ENCODE data around the gene LRP3. TPM values are rescaled to one million over a fixed set of nuclear protein-coding genes. Genes with fewer than 3 reads are reported as not detected.
"Not testable (repeated sequence)": the region's sequence is repeated elsewhere in the genome, so short reads cannot be mapped to it uniquely, and the experiment has no call there.

Gene LRP3
- total RNA-seq, 5 donors from 2014 or later (not counting 1 experiment from before 2014, with no cell fraction given) = 0.13 to 0.55 (median 0.19) TPM; not detected in 2

DNA sequence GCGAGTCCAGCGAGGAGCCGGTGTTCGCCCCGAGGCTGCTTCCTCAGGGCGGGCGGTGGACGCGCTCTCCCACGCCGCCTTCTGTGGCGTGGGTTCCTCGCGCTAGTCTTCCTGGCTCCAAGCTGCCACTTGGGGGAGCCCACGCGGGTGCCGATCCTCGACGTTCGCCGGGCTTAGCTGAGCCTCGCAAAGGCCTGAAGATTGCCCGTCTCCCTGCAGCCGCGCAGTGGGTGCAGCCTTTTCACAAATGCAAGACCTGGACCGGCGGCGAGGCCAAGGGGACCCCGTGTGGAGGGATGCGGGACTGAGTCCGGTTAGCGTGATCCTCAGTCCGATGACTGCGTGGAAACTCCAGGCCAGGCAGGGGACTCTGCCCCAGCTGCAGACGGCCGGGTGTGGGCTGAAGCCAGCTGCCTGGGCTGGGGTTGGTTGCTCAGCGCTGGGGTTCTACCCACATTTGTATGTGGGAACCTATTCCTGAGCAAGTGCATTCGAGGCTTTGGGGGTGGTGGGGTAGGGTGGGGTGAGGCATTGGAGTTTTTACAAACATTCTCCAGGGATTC is 16.6 kb upstream of the LRP3 start:
- Histone ChIP-seq H3K27me3 (replicated peaks in 1 of 2; ENCODE audit: control insufficient read depth in 2 of 2, extremely low read depth in 1 of 2, insufficient read depth in 2 of 2, low read length in 1 of 2) (no peaks in the 10 kb centered on the region), H3K27ac (ENCODE audit: low read length) (peak overlapping the region; percentile 88), H3K36me3 (ENCODE audit: control insufficient read depth in 2 of 2, extremely low read depth in 1 of 2, insufficient read depth in 1 of 2, low read length in 1 of 2) (no peaks in the 10 kb centered on the region), H3K4me3 (ENCODE audit: control insufficient read depth in 1 of 2, extremely low read depth in 1 of 2, low read length in 1 of 2) (peak overlapping the region; percentile 85 to 90), H3K4me1 (ENCODE audit: control insufficient read depth in 1 of 2, extremely low read depth in 1 of 2, insufficient read depth in 2 of 2, low read length in 2 of 2) (peaks cover 7 to 44% of the 10 kb centered on the region in 2 experiments), H3K9me3 (no peaks in the 10 kb centered on the region)
- Mint-ChIP-seq H3K27ac (peak overlapping the region; percentile 96 to 98), H3K4me3 (peak overlapping the region; percentile 90 to 97 (median 97)), H3K36me3 (no peaks in the 10 kb centered on the region), H3K27me3 (peaks cover 0 to 2% of the 10 kb centered on the region in 2 donors), H3K4me1 (peaks cover 35 to 44% (median 41%) of the 10 kb centered on the region in 3 donors), H3K9me3 (no peaks in the 10 kb centered on the region)
- CTCF ChIA-PET = interaction anchor here in 1 of 2 donors (0.6 to 2.6 kb wide), 6 partner anchors 17 to 206 kb away, joined by 3 to 22 read pairs (median 6); partner anchors contain the start of gene CEP89
- POLR2A ChIA-PET = interaction anchor here (0.6 to 2.5 kb wide), 4 partner anchors 10 to 57 kb away, joined by 3 to 10 read pairs (median 4); no protein-coding TSS in a partner anchor
- ATAC-seq (replicated peaks in 1 of 4) (peak; percentile 74 to 77 (median 75)), DNase-seq (peak in 33 of 35 experiments; percentile 61 to 92 (median 78))
- under 1% methylated on average over 38 of the region's 38 CpGs for WGBS (ENCODE audit: insufficient coverage)

DNA sequence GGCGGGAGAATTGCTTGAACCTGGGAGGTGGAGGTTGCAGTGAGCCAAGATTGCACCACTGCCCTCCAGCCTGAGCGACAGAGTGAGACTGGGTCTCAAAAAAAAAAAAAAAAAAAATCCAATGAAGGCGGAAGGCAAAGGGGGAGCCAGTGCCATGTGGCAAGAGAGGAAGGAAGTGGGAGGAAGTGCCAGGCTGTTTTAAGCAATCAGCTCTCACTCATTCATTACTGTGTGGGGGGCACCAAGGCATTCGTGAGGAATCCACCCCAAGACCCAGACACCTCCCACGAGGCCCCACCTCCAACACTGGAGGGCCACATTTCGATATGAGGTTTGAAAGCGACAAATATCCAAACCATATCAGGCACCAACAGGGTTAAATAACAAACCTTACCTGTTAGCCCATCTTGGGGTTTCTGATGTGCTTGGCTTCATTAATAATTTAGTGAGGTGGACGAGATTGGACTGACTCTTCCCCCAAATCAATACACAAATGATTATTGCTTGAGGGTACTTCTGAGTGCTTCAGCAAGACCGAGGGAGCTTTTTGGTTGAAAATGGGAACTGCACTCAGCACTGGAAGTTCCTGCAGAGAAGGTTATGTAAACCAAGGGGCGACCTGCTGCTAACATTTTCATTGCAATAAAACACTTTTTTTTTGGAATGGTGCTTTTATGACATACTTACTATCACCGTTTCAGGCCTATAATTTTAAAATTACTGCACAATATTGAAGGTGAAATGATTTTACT is 7.5 kb upstream of the LRP3 start:
- Histone ChIP-seq H3K27ac (ENCODE audit: low read length) (no peak overlapping the region), H3K36me3 (ENCODE audit: control insufficient read depth in 2 of 2, extremely low read depth in 1 of 2, insufficient read depth in 1 of 2, low read length in 1 of 2) (no peaks in the 10 kb centered on the region), H3K27me3 (replicated peaks in 1 of 2; ENCODE audit: control insufficient read depth in 2 of 2, extremely low read depth in 1 of 2, insufficient read depth in 2 of 2, low read length in 1 of 2) (peaks cover 0 to 12% of the 10 kb centered on the region in 2 experiments), H3K4me3 (ENCODE audit: control insufficient read depth in 1 of 2, extremely low read depth in 1 of 2, low read length in 1 of 2) (no peak overlapping the region), H3K9me3 (no peaks in the 10 kb centered on the region), H3K4me1 (ENCODE audit: control insufficient read depth in 1 of 2, extremely low read depth in 1 of 2, insufficient read depth in 2 of 2, low read length in 2 of 2) (peaks cover 4 to 16% of the 10 kb centered on the region in 2 experiments)
- ATAC-seq (replicated peaks in 1 of 4) (no peak), DNase-seq (no peak)
- WGBS (ENCODE audit: insufficient coverage) = 0% methylated on average over 2 of the region's 11 CpGs
- H3K9me3 Mint-ChIP-seq = no peaks in the 10 kb centered on the region
- peak overlapping the region in 1 of 3 donors; percentile 8 for H3K4me3 Mint-ChIP-seq
- H3K27ac Mint-ChIP-seq = no peak overlapping the region
- peaks cover 10% of the 10 kb centered on the region in 2 donors for H3K27me3 Mint-ChIP-seq
- peaks cover 7 to 9% (median 8%) of the 10 kb centered on the region in 3 donors for H3K4me1 Mint-ChIP-seq
- ChIA-PET POLR2A (no interaction called here), CTCF (interaction anchor here in 1 of 2 donors (1.0 kb wide), 1 partner anchor 86 kb away, joined by 3 read pairs; no protein-coding TSS in a partner anchor)
- H3K36me3 Mint-ChIP-seq = no peaks in the 10 kb centered on the region

DNA sequence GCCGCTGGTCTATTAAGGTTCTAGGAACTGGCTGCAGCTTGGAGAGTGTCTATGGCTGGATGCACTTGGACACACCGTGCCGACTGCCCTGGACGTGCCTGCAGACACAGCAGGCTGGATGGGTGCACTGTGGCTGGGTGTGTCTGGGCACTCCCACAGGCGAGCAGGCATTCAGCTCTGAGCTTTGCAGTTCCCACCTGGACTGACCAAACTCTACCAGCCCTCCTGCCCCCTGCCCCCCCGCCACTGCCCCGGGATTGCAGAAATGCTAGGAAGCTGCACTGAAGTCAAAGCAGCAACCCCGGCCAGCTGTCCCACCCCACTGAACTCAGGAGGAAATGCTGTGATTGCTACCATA is 7.0 kb upstream of the LRP3 start:
- no peak overlapping the region for H3K4me3 Mint-ChIP-seq
- no peaks in the 10 kb centered on the region for H3K36me3 ChIP-seq (ENCODE audit: control insufficient read depth in 2 of 2, extremely low read depth in 1 of 2, insufficient read depth in 1 of 2, low read length in 1 of 2)
- H3K9me3 ChIP-seq = no peaks in the 10 kb centered on the region
- no peak for ATAC-seq (replicated peaks in 1 of 4)
- no peaks in the 10 kb centered on the region for H3K36me3 Mint-ChIP-seq
- H3K4me1 ChIP-seq (ENCODE audit: control insufficient read depth in 1 of 2, extremely low read depth in 1 of 2, insufficient read depth in 2 of 2, low read length in 2 of 2) = peaks cover 4 to 16% of the 10 kb centered on the region in 2 experiments
- no peak overlapping the region for H3K27ac ChIP-seq (ENCODE audit: low read length)
- CTCF ChIA-PET = interaction anchor here (0.6 to 1.0 kb wide), 3 partner anchors 79 to 1139 kb away, joined by 3 read pairs; no protein-coding TSS in a partner anchor
- H3K4me1 Mint-ChIP-seq = peaks cover 7 to 9% (median 8%) of the 10 kb centered on the region in 3 donors
- peaks cover 0 to 17% of the 10 kb centered on the region in 2 experiments for H3K27me3 ChIP-seq (replicated peaks in 1 of 2; ENCODE audit: control insufficient read depth in 2 of 2, extremely low read depth in 1 of 2, insufficient read depth in 2 of 2, low read length in 1 of 2)
- POLR2A ChIA-PET = interaction anchor here in 1 of 2 donors (0.6 kb wide), 1 partner anchor 10 kb away, joined by 4 read pairs; no protein-coding TSS in a partner anchor
- H3K27me3 Mint-ChIP-seq = peaks cover 15% of the 10 kb centered on the region in 2 donors
- no peak for DNase-seq
- H3K4me3 ChIP-seq (ENCODE audit: control insufficient read depth in 1 of 2, extremely low read depth in 1 of 2, low read length in 1 of 2) = no peak overlapping the region
- 63% methylated on average over 5 of the region's 8 CpGs for WGBS (ENCODE audit: insufficient coverage)
- no peak overlapping the region for H3K27ac Mint-ChIP-seq
- no peaks in the 10 kb centered on the region for H3K9me3 Mint-ChIP-seq

DNA sequence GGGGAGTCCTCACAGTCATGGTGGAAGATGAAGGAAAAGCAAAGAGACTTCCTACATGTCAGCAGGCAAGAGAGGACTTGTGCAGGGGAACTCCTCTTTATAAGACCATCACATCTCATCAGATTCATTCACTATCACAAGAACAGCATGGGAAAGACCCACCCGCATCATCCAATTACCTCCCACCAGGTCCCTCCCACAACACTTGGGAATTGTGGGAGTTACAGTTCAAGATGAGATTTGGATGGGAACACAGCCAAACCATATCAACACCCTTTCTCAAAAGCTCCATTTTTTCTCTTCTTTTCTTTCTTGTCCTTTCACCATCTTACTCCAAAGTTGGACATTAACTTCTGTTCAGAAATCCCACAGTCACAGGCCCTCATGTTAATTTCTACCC is 4.7 kb upstream of the LRP3 start:
- Mint-ChIP-seq H3K4me3 (no peak overlapping the region), H3K4me1 (peaks cover 8 to 11% (median 11%) of the 10 kb centered on the region in 3 donors), H3K27ac (no peak overlapping the region), H3K27me3 (peaks cover 30 to 32% of the 10 kb centered on the region in 2 donors), H3K9me3 (no peaks in the 10 kb centered on the region), H3K36me3 (no peaks in the 10 kb centered on the region)
- Histone ChIP-seq H3K4me3 (ENCODE audit: control insufficient read depth in 1 of 2, extremely low read depth in 1 of 2, low read length in 1 of 2) (no peak overlapping the region), H3K27ac (ENCODE audit: low read length) (no peak overlapping the region), H3K27me3 (replicated peaks in 1 of 2; ENCODE audit: control insufficient read depth in 2 of 2, extremely low read depth in 1 of 2, insufficient read depth in 2 of 2, low read length in 1 of 2) (peaks cover 0 to 30% of the 10 kb centered on the region in 2 experiments), H3K4me1 (ENCODE audit: control insufficient read depth in 1 of 2, extremely low read depth in 1 of 2, insufficient read depth in 2 of 2, low read length in 2 of 2) (peaks cover 4 to 13% of the 10 kb centered on the region in 2 experiments), H3K36me3 (ENCODE audit: control insufficient read depth in 2 of 2, extremely low read depth in 1 of 2, insufficient read depth in 1 of 2, low read length in 1 of 2) (no peaks in the 10 kb centered on the region), H3K9me3 (no peaks in the 10 kb centered on the region)
- WGBS (ENCODE audit: insufficient coverage) = no CpG with 5 or more reads among the region's 1 CpG
- ATAC-seq (replicated peaks in 1 of 4) (no peak), DNase-seq (no peak)
- CTCF ChIA-PET = interaction anchor here in 1 of 2 donors (0.8 kb wide), 1 partner anchor 21 kb away, joined by 3 read pairs; no protein-coding TSS in a partner anchor
- POLR2A ChIA-PET = no interaction called here

DNA sequence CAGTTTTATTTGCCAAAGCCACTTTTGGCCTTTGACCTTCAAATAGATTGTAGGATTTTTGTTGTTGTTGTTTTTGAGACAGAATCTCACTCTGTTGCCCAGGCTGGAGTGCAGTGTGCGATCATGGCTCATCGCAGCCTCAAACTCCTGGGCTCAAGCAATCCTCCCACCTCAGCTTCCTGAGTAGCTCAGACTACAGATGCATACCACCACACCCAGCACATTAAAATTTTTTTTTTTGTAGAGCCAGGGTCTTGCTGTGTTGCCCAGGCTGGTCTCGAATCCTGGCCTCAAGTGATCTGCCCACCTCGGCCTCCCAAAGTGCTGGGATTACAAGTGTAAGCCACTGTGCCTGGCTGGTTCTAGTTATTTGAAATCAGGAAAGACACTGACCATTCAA is 3.0 kb upstream of the LRP3 start:
- Mint-ChIP-seq H3K27me3 (peaks cover 30 to 42% of the 10 kb centered on the region in 2 donors), H3K4me1 (peaks cover 7 to 13% (median 11%) of the 10 kb centered on the region in 3 donors)
- H3K36me3 ChIP-seq (ENCODE audit: control insufficient read depth in 2 of 2, extremely low read depth in 1 of 2, insufficient read depth in 1 of 2, low read length in 1 of 2); H3K9me3 Mint-ChIP-seq; H3K27ac ChIP-seq (ENCODE audit: low read length); H3K27ac Mint-ChIP-seq; POLR2A ChIA-PET; H3K4me3 Mint-ChIP-seq; H3K36me3 Mint-ChIP-seq; DNase-seq; H3K9me3 ChIP-seq; ATAC-seq (replicated peaks in 1 of 4); CTCF ChIA-PET; H3K4me3 ChIP-seq (ENCODE audit: control insufficient read depth in 1 of 2, extremely low read depth in 1 of 2, low read length in 1 of 2): not testable (repeated sequence)
- 90% methylated on average over 2 of the region's 4 CpGs for WGBS (ENCODE audit: insufficient coverage)
- Histone ChIP-seq H3K4me1 (ENCODE audit: control insufficient read depth in 1 of 2, extremely low read depth in 1 of 2, insufficient read depth in 2 of 2, low read length in 2 of 2) (peaks cover 4 to 12% of the 10 kb centered on the region in 2 experiments), H3K27me3 (replicated peaks in 1 of 2; ENCODE audit: control insufficient read depth in 2 of 2, extremely low read depth in 1 of 2, insufficient read depth in 2 of 2, low read length in 1 of 2) (peaks cover 0 to 42% of the 10 kb centered on the region in 2 experiments)

DNA sequence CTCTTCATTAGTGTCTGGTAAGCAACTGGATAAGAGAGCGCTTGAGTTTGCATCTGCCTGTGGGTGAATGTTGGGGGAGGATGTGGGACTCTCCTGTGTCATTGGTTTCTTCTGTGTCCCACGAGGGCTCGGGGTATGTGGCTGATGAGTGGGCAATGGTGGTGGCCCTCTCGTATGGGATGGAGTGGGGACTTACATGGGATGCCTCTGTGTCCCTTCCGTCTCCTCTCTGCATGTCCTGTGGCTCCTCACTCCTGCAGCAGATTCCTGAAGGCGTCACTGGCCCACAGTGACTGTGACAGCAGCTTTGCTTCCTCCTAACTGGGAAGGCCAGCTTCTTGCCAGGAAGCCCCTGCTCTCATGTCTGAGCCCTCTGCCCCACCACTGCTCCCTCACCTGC is 2.6 kb upstream of the LRP3 start:
- 86% methylated on average over 3 of the region's 6 CpGs for WGBS (ENCODE audit: insufficient coverage)
- Mint-ChIP-seq H3K27ac (no peak overlapping the region), H3K27me3 (peaks cover 30 to 44% of the 10 kb centered on the region in 2 donors)

More for the DNA sequence above, 2.6 kb upstream of the LRP3 start:
- Histone ChIP-seq H3K9me3 (no peaks in the 10 kb centered on the region), H3K27ac (ENCODE audit: low read length) (no peak overlapping the region), H3K27me3 (replicated peaks in 1 of 2; ENCODE audit: control insufficient read depth in 2 of 2, extremely low read depth in 1 of 2, insufficient read depth in 2 of 2, low read length in 1 of 2) (peaks cover 0 to 45% of the 10 kb centered on the region in 2 experiments), H3K4me1 (ENCODE audit: control insufficient read depth in 1 of 2, extremely low read depth in 1 of 2, insufficient read depth in 2 of 2, low read length in 2 of 2) (peaks cover 2 to 9% of the 10 kb centered on the region in 2 experiments), H3K36me3 (ENCODE audit: control insufficient read depth in 2 of 2, extremely low read depth in 1 of 2, insufficient read depth in 1 of 2, low read length in 1 of 2) (no peaks in the 10 kb centered on the region), H3K4me3 (ENCODE audit: control insufficient read depth in 1 of 2, extremely low read depth in 1 of 2, low read length in 1 of 2) (no peak overlapping the region)
- H3K36me3 Mint-ChIP-seq = no peaks in the 10 kb centered on the region
- H3K9me3 Mint-ChIP-seq = no peaks in the 10 kb centered on the region
- no peak for DNase-seq
- H3K4me3 Mint-ChIP-seq = no peak overlapping the region
- ChIA-PET POLR2A (no interaction called here), CTCF (no interaction called here)
- peaks cover 3 to 11% (median 8%) of the 10 kb centered on the region in 3 donors for H3K4me1 Mint-ChIP-seq
- ATAC-seq (replicated peaks in 1 of 4) = no peak

Data from T-cell (primary cell).